Glomerular visceral epithelial cell (primary cell): Measurements from ENCODE around the gene NWD2.

Experiments used
- DNase-seq: peaks from one replicate; pipeline ENCODE4 v3.0.0-alpha.2; 2016; ENCODE audit errors: extremely low spot score

NWD2 gene

DNA sequence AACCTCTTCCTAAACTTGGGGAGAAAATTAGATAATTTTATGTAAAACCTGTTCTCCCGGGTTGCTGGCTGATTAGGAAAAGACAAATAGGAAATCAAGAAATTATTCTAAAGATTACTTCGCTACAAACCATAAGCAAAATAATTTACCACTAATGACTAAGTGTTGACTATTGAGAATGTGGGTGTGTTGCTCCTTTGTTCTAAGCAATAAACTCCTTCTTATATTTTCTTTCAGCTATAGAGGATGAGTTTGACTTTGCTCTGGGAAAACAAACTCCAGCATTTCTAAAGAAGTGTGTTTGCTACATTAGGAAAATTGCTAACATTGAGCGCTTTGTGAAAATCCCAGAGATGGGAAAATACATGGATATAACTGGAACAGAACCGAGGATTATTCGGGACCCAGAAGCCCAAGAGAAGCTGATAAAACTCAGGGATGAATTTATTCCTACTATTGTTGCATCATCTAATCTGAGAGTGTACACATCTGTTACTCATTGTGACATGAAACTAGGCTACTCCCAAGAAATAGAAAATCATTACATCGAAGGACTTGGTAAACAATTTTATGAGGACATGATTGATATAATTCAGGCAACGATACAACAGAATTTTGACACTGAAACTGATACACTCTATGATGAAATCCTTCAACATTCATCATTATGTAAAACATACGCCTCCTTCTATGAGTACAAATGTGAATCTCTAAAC is 194.2 kb downstream of the NWD2 start:
- no peak for DNase-seq

DNA sequence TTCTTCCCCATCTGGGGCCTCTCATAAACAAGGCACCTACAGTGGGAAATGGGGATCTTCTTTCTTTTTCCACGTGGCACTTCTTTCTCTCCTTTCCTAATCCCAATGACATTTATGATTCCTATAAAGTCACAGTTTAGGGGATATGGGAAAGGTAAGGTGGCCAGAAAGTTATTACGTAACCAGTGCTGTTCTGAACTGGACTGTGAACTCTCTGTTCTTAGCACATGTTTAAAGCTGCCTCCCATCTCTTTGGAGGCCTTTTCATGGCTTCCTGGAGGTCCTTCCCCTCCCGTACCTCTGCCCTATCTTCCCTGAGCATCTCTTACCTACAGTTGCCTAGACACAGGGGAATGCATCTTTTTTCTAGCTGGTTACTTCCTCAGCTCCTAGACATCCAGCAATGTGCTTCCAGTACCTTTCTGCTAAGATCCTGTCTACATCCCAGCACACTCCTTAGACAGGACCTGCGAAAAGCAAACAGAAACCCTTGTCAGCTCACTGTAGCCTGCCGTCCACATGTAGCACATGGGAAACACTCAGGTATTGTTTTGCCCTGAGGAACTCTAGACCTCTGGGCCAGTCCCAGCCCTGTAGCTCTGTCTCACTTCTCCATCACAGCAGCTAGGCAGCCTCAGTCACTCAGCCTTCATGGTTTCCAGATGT is 195.4 kb downstream of the NWD2 start:
- no peak for DNase-seq

DNA sequence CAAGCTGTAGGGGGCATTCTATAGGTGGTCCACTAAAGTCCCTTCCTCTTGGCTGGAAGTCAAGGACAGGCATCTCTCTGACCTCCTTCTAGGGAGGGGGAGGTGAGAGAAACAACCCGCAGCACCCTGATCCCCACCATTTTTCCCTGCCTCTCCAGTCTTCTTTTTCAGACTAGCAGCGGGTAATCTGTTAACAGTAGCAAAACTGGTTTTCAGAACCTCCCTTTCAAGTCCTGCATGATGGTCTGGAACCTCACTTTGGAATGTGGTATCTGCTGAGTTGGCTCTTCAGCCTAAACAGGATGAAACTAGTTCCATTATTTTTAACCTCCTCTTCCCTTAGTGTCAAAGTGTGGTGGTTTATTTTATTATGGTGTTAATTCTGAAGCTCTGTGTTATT is 196.0 kb downstream of the NWD2 start:
- DNase-seq = no peak

DNA sequence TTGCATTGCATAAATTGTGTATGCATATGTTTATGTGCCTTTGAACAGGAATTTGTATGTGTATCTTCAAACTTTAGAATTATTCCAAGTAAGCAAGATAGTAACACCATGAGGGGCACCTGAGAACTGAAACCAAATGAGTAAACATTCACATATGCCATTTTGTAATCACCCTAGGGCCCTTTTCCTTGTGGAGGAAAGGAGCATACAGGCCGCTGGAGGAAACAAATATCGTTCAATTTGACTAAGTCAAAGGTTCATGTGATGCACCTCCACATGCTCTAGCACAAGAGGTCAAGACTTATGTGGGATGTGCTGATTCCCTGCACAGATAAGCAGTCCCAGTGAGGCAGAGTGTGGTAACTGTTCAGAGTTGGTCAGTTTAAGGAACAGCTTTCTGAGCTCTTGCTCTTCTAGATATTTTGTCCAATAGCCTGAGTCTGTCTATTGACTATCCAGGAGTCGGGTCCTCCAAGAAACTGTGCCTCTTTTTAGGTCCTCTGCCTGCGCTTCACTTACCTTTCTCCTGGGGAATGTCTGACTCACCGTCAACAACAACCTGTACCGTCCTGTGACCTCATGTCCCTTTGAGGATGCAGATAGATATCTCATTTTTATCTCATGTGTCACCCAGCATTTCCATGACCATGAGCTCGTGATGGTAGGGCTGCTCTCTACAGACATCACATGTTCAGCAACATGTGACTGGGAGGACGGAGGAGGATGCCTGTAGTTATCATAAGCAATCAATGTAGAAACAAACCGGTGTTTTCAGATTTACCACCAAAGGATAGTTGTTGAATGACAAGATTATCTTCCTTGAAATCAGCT is 196.9 kb downstream of the NWD2 start:
- peak; percentile 71 for DNase-seq

DNA sequence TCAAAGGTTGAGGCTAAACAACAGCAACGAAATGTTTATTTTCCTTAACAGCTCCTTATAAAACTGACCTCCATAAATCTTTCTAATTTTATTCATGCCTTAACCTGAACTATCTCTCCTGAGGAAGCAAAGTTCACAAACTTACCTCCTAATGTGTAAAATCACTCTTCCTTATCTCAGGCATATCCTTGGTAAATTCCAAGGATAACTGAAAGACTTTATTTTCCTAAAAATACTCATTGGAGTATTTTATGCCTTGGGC is 197.4 kb downstream of the NWD2 start:
- no peak for DNase-seq

DNA sequence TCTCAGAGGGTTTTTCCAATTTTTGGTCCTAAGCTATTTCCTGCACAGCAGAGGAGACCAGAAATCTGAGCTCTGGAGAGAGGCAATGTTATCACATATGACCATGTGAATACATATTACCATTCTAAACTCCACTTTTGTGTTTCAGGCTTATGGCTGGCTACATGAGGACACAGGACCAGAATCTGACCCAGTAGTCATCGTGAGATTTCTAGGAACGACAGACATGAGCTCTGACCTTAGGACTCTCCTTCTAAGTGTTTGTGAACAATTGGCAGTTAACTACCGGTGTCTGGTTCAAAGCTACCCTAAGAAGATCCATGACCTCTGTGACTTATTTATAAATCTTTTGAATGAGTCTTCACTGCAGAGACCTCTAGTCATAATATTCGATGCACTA is 198.6 kb downstream of the NWD2 start:
- no peak for DNase-seq

DNA sequence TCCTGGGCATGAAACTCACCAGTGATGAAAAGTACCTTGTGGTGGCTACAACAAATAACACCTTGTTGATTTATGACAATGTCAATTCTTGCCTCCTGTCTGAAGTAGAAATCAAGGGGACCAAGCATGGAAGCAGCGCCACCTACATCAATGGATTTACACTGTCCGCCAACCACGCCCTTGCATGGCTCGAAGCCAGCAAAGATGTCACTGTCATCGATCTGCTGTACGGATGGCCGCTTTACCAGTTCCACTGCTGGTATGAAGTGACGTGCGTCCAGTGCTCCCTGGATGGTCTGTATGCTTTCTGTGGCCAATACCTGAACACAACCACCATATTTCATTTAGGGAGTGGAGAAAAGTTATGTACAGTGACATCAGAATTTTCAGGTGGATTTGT is 200.5 kb downstream of the NWD2 start:
- DNase-seq = no peak

DNA sequence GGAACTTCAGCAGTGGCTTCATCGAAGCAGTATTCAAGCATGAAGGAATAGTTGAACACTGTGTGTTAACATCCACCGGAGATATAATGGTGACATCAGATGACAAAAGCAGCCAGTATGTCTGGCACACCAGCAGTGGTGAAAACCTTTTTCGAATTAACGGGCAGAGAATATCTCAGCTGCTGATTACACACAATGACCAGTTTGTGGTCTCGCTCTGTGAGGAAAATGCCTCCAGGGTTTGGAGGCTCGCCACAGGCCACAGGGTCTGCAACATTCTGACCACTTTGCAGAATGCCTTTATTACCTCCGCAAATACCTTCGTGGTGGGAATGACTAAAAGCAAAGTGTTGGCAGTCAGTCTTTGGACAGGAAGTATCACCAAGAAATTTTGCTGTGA is 201.5 kb downstream of the NWD2 start:
- DNase-seq = peak; percentile 91

DNA sequence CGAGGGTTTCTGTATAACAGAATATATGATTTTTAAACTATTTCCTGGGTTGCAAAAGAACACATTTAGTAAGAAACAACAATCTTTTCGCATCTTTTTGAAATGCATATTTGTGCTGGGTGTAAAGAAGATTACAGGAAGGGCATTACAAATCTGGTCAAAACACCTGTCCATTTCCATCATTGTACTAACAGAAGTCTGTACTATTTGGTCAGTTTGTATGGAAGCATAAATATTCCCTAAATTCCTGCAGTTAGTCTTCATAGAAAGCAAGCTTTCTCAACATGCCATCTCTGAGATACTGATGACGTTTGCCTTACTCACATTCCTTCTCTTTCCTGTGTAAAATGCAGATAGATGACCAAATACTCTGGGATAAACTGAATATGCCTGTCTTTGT is 203.3 kb downstream of the NWD2 start:
- DNase-seq = no peak

DNA sequence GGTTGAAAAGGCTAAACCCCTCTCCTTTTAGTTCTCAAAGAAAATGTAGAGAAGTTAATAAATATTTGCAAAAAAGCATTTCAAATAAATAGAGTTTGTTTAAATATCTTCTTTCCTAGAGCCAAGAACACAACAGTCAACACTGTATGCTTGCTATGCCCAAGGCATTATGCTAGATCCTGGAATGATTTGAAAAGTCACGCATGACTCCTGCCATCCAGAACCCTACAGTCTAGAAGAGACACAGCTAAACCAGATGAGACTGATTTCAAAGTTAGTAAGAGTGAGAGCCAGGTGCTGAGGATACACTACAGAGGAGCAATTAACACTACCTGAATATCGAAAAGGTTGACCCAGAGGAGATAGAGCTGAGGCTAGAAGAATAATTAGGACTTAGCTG is 205.8 kb downstream of the NWD2 start:
- DNase-seq = no peak

DNA sequence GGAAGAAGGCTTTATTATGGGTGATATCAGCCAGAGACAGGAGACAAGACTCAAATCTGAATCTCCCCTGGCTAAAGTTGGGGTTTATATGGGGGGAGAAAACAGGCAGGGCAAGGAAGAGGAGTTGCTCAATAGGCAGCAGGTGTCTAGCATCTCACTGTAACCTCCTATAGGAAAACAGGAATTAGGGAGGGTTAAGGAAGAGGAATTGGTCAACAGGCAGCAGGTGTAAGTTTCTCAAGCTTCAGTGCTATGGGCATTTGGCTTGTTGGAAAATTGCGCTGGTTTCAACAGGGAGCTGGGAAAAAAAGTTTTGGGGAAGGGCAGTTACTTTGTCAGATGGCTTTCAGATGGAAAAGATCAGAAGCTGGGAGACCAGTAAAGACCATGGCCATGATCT is 206.4 kb downstream of the NWD2 start:
- no peak for DNase-seq

DNA sequence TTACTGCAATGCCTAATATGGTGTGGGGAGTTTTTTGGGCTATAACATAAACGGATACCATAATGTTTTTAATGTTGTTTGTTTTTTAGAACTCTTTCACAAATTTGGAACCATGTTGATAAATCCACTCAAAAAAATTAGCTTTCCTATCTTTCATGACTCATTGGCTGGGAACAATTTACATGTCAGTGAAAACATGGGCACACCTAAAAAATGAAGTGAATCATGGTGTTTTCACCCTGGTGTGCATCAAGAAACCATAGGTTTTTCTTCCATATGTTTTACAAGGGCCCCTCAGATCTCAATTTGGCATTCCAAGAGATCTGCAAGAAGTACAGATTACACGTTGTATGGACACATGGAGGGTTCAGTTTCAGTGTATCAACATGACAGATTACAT is 207.1 kb downstream of the NWD2 start:
- no peak for DNase-seq

DNA sequence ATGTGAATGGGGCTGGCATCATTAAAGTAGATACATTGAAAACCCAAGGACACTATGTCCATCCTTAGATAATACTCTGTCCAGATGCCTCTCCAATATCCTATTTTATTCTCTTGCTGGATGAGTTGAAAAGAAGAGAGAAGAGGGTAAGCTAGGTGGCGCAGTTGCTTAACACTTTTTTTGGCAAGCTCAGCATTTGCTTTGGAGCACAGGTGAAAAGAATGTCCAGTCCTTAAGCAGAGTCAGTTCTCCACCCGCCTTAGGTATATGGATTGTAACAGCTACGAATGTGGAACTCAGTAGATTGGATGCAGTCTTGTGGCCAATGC is 208.4 kb downstream of the NWD2 start:
- DNase-seq = peak; percentile 79

DNA sequence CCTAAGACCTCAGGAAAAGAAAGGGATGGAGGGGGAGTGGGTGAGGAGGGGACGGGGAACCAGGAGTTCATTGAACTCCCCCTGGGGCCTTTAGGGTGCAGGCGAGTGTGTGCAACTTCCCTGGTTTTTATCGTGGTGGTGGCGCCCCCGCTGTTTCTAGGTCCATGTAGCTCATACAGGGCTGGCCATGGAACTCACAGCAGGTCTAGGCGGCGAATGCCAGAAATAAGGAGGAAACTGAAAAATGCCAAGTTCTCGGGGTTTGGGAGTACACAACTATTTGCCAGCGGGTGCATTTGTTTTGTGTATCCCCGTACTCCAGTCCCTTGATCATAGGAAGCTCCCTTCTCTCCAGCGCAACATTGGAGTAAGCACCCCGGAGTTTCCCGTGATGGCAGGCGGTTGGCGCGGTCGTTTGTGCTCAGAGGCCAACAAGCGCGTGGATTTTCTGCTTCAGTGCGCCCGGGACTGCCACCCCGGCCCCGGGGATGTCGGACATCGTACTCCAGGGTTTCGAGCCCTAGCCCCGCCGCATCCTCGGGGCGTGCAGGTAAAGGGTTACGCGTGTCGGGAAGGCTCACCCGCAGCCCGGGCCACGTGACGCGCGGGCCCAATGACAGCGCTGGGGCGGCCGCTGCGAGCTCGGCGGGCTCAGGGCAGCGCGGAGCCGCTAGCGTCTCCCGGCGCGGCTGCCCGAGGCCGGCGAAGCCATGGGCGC is 208.9 kb downstream of the NWD2 start:
- peak; percentile 68 for DNase-seq

DNA sequence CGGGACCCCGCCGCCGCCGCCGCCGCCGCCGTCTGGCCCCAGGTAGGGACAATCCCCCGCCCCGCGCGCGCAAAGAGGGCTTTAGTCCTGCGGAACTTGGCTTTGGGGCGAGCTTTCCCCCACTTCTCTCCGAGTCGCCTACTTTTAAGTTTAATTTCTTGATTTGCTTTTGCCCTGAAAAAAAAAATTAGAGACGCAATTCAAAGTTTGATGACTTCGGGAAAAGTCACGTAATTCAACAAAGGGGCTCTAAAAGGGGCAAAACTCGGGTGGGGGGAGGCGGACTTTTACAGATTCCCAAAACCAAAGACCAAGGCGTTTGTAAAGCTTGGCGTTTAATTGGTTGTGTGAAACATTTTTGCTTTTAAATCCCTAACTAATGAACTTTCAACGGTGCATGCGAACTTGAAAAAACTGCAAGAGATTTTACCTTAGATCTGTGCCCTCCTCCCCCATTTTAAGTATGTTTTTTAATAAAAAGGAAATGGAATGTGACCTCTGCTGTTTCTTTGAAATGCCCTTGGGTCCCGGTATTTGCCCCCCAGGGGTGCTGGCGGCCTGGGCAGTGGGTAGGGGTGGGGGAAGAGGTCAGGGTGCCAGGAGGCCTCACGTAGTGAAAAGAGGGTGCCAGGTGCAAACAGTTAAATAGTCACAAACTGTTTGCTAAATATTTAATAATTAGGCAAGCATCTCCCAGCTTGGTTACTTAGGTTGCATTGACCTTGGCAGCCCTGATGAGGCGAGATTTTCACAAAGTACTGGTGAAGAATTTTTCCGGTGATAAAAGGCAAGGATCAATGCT is 209.7 kb downstream of the NWD2 start:
- no peak for DNase-seq

DNA sequence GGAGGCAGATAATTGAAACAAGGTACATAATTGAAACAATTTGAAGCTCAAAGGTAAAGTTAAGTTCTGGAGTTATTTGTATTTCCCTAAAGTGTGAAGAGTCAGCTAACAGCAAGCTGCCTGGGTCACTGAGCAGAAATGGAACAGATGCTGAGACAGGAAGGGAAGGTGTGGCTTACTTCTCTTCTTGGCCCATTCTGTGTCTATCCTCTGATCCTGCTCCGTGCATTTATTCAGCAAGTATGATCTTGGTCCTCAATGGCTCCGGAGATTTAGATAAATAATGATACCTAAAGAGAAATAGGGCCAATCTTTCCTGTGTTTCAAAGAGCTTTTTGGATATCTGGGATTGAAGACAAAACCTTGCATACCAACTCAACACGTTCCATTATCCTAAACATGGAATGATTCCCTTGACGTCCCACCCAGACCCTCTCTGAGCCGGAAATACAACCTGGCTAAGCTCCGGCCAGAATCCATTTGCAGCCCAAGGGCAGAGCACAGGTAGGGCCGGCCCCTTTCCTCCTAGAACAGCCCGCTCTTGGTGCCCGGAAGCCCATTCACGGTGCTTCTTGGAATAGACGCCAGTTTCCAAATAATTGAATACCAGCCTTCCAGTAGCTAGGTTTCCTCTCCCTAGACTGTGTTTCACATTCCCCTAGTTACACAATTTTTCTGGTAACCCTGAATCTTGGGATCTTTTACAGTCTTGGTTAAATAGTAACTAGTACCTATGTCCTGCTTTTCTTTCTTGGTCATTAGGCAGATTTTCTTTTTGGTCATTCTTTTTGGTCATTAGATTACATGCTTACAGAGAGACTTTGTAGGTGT is 211.0 kb downstream of the NWD2 start:
- DNase-seq = no peak

DNA sequence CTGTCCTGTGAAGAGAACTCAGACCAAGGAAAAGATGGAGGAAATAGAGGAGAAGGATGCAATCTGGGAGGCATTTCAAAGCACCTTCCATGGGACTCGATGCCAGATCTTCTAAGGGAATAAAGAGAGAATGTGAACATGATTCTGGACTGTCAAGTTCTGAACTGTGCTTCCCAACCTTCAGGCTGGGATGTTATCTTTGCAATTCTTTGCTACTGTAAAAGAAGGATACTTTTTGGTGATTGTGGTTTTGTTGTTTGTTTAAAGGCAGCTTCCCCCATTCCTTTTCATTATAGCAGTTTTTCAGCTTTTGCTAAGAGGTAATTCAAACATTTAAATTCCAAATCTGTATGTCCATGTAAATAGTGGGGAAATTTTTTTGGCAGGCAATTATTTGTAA is 217.3 kb downstream of the NWD2 start:
- DNase-seq = no peak

DNA sequence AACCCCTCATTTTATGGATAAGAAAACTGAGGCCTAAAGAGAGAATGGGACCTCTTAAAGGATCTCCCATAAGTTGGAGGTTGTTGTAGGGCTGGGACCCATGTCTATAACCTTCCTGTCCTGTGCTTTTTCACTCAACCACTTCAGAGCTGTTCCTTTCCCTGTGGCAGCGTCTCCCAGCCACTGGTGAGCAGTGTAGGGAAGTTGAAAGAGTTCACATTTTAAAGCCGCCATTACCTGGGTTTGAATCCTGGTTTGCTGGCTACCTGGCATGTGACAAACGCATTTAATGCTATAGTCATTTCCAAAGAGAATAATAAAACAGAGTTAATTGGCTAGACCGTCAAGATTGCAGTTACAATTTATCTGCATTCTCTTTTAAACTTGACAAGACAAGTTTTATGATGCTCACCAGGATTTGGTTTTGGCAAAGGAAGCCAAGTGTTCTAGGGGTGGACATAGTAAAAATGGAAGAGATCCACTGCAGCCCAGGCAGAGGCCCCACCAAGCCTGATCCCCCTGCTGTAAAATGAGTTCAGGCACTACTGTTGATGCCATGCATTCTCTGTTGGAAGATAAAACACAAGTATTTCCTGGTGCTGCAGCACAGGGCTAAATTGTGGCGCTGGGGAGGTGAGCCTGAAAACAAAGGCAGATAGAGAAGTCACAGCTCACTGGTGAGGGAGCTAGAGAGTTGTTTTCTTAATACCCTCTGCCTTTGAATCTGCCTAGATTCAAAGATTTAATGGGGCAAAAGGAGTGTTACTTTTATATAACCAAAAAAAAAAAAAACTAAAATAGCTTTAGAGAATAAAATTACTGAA is 218.7 kb downstream of the NWD2 start:
- no peak for DNase-seq

DNA sequence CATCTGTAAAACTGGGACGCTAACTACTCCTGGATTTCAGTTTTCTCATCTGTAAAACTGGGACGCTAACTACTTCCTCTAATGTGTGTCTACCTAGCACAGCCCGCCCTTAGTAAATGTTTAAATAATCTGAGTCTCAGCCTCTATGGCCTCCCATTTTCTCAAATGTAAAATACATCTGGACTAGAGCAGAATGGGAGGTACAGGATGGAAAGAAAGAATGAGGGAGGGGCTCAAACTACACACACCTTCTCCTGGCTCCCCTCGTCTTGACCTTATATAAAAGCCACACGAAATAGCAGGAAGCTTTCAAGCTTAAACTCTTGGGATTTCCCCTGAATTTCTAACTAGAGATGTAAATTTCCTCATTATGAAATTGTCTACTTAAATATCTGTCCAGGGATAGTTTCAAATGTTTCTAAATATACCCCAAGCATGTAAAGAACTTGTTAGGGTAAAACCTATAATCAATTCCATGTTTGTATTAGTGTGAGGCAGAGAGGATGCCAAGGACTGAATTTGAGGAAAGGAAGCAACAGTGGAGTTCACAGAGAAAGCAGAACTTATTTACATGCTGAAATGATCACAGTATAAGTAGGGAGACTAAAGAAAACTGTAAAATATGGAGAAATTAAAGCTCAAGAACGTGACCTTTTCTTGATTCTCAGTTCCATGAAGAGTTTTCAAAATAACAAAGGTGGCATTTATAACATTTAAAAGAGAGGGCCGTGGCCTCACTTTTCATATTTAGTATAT is 220.0 kb downstream of the NWD2 start:
- peak; percentile 69 for DNase-seq
